HG03039 (cell line): ENCODE measurements around the gene IPO13.

ENCODE experiments used
- ATAC-seq: cut with Tn5 transposase; IDR thresholded peaks from one replicate; pipeline ENCODE4 v1.9.1; 2021; ENCODE audit warnings: mild to moderate bottlenecking, moderate library complexity; ENCODE audit not compliant: unreplicated experiment

The IPO13 gene

DNA sequence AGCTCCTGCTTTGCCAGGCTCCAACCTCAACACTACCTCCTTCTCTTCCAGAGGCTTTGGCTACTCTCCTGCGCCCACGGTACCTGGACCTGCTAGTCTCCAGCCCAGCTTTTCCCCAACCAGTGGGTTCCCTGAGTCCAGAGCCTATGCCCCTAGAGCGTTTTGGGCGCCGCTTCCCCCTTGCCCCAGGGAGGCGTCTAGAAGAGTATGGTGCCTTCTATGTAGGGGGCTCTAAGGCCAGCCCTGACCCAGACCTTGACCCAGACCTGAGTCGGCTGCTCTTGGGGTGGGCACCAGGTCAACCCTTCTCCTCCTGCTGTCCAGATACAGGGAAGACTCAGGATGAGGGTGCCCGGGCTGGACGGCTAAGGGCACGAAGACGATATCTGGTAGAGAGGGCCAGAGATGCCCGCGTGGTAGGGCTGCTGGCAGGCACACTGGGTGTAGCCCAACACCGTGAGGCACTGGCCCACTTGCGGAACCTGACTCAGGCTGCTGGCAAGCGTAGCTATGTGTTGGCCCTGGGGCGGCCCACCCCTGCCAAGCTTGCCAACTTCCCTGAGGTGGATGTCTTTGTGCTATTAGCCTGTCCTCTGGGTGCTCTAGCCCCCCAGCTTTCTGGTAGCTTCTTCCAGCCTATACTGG is 24.7 kb downstream of the IPO13 start:
- no peak for ATAC-seq

DNA sequence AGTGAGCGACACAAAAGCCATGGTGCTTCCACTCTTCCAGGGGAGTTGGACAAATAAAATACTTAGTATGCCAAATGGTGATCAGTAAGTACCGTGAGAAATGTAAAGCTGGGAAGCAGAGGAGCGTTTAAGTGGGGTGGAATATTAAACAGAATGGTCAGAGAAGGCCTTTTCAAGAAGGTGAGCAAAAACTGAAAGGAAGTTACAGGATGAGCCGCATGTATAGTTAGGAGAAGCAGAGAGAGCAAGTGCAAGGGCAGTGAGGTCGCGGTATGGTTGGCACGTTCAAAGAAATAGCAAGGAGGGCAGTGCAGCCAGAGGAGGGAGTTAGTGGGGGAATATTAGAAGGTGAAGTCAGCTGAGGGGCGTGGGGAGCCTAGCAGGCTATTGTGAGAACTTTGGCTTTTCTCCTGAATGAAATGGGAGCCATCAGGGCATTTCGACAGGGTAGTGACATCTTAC is 27.3 kb downstream of the IPO13 start:
- no peak for ATAC-seq

DNA sequence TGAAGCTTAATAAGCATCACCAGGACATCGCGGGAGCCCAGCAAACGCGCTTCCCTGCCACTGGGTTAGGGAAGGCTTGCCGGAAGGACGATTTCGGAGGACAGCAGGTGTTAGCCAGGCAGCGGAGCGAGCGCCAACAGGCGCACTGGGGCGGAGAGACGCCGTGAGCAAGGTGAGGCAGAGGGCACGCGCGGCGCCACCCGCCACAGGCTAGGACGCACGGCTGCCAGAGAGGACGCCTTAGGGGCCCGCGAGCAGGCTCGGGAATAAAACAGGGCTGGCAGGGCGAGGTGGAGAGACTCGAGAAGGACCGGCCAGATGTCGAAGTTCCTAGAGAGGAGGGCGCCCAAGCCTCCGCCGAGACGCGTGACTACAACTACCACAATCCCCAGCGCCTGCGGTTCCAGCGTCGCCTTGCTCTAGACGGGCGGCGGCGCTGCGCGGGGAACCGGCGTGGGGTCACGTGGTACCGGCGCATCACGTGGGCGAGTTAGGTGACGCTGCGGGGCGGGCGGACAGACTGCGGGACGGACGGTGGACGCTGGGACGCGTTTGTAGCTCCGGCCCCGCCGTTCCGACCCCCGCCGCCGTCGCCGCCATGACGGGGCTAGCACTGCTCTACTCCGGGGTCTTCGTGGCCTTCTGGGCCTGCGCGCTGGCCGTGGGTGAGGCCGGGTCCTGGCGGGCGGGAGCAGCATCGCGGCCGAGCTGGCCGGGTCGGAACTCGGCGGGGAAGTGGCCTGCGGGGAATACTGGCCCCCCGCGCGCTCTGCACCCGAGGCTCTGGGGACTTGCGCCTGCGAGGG is 27.9 kb downstream of the IPO13 start, which contains the start of gene ATP6V0B:
Gene ATP6V0B, plus strand, starts transcription at position 518 of the 806 bp plus-strand sequence. Its CDS starts 81 bp downstream, at position 599.
- ATAC-seq = peak; percentile 63

DNA sequence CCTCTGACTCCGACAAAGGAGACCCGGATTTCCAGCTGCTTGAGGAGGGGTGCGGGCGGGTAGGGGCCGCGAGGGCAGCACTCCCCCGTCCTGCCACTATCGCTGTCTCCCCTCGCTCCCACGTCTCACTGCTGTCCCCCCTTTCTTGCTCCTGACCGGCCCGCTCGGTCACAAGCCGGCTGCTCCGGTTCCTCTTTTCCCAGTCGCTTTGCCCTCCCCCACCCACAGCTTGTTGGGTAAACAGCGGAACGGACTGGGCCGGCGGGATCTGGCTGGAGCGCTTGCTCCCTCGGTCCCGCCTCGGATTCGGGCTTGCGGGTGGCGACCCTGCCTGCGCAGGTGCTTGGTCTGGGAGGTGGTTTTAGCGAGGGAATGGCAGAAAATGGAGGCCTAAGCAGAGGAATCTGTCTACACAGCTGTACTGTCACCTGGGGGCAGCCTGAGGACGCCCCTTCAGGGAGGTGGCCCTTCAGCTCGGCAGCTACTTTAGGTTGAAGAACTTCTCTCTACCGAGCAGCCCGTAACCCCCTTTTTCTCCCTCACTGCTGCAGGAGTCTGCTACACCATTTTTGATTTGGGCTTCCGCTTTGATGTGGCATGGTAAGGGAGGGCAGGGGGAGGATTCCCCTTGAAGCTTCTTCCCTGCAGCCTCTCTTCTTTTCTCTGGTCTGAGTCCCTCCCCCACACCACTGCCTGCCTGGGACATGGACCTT is 28.7 kb downstream of the IPO13 start:
- no peak for ATAC-seq

DNA sequence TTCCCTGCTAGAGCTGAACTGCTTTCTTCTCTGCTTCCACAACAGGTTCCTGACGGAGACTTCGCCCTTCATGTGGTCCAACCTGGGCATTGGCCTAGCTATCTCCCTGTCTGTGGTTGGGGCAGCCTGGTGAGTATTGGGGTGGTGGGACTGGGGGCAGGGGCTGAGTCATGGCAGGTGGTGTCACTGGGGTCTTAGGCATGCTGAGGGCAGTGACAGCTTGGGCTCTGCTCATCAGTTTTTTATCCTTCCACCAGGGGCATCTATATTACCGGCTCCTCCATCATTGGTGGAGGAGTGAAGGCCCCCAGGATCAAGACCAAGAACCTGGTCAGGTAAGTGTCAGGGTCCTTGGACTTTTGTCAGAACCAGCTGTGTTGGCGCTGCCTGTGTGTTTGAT is 29.3 kb downstream of the IPO13 start:
- no peak for ATAC-seq

DNA sequence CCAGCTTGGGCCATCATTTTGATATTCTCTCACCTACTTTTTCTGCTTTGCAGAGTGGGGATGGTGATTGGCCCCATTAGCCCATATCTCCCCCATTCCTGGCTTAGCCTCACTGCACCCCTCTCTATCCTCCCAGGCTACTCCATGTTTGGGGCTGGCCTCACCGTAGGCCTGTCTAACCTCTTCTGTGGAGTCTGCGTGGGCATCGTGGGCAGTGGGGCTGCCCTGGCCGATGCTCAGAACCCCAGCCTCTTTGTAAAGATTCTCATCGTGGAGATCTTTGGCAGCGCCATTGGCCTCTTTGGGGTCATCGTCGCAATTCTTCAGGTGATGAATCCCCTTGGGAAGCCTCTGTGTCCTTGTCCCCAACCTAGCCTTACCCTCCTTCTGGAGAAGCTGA is 30.1 kb downstream of the IPO13 start:
- ATAC-seq = no peak

DNA sequence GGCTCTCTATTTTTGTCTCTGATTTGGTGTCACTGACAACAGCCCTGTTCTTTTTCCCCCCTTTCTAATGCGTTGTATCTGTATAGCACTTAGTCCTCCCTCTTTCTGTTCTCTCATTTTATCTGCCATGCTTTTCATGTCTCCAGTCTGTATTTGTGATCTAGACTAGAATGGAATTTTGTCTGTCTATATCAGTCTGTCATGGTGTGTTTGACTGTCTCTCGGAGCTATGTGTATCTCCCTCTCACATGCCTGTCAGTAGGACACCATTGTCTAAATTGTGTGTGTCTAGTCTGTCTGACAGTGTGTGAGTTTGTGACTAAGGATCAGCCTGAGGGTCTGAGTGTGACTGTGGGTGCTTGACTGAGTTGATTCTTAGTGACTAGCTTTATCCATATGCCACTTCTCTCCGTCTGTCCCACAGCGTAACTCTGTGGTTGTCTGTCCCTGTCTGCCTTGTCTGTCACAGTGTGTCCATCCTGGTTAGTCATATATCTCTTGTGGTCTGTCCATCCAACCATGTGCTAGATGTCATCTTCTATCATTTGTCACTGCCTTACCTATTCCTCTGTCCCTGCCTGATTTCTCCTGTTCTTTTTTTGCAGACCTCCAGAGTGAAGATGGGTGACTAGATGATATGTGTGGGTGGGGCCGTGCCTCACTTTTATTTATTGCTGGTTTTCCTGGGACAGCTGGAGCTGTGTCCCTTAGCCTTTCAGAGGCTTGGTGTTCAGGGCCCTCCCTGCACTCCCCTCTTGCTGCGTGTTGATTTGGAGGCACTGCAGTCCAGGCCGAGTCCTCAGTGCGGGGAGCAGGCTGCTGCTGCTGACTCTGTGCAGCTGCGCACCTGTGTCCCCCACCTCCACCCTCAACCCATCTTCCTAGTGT is 30.9 kb downstream of the IPO13 start:
- no peak for ATAC-seq

DNA sequence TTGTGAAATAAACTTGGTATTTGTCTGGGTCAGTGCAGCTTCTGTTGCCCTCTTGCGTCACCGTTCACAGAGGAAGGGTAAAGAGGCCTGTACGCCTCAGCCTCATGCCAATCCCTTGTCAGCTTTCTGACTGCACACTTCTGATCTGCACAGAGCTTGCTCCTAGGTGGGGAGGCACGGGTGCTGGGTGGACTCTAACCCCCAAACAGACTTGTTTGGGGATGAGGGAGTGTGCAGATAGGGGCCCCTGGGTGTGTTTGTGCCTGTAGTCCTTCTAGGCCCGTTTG is 31.5 kb downstream of the IPO13 start:
- no peak for ATAC-seq

DNA sequence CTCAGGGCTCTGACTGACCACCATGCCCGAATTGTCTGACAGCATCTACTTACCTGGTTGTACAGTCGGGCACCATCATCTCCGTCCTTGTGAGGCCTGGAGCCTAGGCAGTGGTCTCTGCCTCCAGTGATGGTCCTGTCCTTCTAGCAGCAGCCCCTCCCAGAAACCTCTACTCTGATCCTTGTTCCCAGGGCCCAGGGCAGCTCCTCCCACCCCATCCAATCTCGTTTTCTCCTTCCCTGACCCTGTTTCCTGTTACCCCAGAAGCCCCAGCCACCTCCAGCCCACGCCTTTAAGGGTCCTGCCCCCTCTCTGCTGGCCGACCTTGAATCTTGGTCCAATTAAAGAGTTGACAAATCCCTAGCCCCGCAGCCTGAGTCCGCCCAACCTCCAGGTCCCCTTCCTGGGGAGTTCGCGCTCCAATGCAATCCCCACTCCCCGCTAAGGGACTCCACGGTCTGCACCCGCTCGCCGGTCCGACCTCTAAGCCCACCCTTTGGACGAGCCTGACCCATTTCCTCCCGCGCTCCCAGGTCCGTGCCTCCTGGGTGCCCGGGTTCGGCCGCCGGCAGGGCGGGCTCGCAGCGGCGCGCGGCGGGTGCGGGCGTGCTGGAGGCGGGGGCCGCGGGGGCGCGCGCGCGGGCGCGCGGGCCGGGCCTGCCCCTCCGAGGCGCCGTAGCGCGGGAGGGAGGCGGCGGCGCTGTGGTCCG is 32.0 kb downstream of the IPO13 start, which contains the start of gene B4GALT2:
Gene B4GALT2, plus strand, starts transcription at position 660 of the 710 bp plus-strand sequence. CDS start 1,951 bp downstream, outside the sequence.
- ATAC-seq = no peak

DNA sequence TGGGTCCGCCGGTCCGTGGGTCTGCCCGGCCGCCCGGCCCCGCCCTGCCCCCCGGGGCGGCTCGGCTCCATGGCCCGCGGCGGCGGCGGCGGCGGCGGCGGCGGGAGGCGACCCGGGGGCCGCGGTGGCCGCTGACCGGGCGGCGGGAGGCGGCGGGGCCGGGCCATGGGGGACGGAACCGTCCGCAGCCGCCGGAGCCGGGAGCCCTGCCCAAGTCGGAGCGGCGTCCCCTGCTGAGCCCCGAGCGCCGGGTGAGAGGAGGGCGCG is 32.4 kb downstream of the IPO13 start:
- ATAC-seq = no peak

DNA sequence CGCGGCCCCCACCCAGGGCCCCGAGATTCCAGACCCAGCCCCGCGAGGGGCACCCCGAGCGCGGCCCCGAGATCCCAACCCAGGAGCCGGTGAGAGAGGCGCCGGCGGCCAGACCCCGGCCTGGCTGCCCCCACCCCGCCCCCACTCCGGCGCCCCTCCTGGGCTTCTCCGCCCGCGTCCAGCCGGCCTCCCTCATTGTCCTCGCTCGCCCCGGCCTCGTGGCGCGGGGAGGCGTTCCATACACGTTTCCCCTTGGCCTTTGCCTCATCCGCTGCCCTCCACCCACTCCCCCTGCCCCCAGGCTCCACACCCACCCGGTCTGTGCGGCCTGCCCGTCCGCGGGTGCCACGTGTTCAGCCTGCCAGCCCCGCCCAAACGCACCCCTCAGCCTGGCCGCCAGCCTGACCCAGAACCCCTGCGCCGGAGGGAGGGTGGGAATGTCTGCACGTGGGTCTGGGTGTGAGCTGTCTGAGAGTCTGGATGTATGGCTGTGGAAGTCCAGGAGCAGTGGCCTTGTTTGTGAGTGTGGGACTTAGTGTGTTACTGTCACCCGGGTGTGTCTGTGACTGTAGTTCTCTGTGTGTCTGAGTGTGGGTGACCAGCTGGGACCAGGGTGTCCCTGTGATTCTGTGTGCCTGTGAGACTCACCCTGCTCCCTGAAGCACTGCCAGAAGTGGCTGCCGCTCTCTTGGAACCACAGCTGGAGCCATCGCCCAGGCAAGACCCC is 32.9 kb downstream of the IPO13 start:
- ATAC-seq = no peak

DNA sequence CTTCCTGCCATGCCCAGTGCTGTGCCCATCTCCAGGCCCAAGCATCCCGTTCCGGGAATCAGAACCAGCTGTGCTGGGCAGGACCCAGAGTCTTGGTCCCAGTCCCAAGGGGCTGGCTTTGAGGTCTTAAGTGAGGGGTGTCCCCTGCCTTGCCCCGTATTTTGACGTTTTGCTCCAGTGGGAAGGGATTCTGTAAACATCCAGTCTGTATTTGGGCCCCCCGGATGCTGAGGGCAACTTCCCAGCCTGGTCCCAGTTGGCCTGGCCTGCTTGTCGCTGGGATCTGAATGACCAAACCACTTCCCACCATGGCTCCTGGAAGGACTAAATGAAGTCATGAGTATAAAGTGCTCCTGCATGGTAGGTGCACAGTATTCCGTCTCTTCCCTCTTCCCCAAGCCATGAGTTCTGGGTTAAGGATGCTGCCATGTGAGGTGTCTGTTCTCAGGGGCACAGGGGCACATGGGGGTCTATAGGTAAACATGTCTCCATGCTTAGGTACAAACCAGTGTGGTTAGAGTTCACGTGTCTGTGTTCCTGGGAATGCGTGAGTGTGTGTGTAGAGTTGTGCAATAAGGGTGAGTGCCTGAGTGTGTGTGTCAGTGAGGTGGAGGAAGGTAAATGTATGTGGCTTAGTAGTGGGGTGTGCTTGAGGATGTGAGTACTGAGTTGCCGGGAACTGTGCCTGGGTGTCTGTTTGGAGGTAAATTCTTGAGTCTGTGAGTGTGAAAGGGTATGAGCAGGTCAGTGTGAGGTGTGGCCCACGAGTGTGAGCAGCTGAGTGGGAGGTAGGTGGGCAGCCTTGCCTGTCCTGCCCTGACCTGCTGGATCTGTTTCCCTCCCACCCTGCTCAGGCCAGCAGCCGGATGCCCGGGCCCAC is 33.7 kb downstream of the IPO13 start:
- ATAC-seq = no peak

DNA sequence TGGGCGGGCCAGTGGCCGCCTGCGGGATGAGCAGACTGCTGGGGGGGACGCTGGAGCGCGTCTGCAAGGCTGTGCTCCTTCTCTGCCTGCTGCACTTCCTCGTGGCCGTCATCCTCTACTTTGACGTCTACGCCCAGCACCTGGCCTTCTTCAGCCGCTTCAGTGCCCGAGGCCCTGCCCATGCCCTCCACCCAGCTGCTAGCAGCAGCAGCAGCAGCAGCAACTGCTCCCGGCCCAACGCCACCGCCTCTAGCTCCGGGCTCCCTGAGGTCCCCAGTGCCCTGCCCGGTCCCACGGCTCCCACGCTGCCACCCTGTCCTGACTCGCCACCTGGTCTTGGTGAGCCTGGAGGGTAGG is 34.4 kb downstream of the IPO13 start:
- ATAC-seq = no peak

DNA sequence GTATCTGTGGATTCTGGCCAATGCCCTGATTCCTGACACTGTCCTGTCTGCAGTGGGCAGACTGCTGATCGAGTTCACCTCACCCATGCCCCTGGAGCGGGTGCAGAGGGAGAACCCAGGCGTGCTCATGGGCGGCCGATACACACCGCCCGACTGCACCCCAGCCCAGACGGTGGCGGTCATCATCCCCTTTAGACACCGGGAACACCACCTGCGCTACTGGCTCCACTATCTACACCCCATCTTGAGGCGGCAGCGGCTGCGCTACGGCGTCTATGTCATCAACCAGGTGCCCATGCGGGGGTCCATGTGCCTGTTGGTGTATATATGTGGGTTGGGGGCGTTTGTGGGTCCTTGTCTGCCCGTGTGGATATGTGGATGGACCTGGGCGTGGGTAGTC is 34.9 kb downstream of the IPO13 start:
- no peak for ATAC-seq

DNA sequence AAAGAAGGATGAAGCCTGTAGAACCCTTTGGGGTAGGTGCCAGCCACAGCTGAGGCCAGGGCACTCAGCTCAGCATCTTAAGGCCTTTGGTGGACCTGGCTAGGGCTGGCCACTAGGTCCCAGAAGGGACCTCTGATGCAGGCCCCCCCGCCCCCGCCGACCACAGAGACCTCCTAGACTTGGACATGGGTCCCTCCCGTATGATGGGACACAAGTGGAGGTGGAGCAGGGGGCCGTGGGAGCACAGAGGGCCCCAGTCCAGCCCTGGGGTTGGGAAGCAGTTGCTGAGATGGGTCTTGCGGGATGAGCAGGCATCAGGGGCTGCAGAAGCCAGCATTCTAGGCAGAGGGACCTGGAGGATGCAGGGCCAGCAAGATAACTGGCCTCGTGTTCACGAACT is 35.5 kb downstream of the IPO13 start:
- ATAC-seq = no peak

DNA sequence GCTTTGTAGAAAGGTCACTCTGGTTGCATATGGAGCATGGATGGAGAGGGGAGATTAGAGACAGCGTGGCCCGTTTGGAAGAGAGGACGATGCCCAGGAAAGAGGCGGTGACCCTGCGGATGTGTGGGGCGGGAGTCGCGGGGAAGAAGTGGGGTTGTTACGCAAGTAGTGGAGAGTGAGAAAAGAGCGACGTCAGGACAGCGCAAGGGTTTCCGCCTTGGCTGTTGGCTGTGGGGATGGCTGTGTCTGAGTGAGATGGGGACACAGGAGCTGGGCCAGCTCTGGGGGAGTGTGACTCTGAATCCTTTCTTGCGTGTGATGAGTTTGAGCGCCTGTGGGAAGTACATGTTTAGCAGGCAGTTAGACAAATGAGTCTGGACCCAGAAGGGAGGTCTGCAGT is 36.1 kb downstream of the IPO13 start:
- no peak for ATAC-seq

DNA sequence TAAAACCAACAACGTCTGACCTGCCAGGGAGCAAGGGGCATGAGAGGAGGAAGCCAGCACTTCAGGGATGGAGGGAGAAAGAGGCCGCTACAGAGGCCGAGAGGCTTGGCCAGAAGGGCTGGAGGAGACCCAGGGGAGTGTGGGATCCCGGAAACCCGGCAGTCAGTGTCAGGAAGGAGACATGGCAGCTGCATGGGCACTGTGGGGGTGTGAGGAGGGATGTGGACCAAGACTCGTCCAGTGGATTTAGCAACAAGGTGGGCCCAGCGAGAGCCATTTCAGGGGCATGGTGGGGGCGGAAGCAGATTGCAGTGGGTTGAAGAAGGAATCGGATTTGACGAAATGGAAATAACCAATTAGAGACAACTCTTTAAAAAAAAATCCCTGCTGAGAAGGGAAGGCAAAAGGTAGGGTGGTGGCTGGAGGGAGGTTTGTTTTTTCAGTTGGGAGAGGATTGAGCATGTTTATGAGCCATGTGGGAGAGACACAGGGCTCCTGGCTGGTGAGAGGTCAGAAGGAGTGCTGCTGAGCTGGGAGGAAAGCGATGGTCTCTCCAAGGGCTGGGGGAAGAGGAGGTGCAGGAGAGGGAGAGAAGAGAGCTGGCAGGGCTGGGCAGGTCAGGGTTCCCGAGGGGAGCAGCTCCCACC is 36.6 kb downstream of the IPO13 start:
- ATAC-seq = no peak

DNA sequence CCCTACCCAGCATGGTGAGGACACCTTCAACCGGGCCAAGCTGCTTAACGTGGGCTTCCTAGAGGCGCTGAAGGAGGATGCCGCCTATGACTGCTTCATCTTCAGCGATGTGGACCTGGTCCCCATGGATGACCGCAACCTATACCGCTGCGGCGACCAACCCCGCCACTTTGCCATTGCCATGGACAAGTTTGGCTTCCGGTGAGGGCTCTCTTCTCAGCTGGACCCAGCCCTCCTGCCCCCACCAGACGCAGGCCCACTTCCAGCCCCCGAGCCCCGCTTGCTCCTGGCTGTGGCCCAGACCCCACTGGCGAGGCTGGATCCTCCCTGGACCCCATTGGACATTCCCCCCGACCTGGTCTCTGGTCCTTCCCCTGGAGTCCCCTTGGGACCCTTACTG is 38.1 kb downstream of the IPO13 start:
- no peak for ATAC-seq
